ENCODE data around the gene PPP1R37. TPM values are rescaled to one million over a fixed set of nuclear protein-coding genes. Genes with fewer than 3 reads are reported as not detected.

The PPP1R37 gene, protein sequence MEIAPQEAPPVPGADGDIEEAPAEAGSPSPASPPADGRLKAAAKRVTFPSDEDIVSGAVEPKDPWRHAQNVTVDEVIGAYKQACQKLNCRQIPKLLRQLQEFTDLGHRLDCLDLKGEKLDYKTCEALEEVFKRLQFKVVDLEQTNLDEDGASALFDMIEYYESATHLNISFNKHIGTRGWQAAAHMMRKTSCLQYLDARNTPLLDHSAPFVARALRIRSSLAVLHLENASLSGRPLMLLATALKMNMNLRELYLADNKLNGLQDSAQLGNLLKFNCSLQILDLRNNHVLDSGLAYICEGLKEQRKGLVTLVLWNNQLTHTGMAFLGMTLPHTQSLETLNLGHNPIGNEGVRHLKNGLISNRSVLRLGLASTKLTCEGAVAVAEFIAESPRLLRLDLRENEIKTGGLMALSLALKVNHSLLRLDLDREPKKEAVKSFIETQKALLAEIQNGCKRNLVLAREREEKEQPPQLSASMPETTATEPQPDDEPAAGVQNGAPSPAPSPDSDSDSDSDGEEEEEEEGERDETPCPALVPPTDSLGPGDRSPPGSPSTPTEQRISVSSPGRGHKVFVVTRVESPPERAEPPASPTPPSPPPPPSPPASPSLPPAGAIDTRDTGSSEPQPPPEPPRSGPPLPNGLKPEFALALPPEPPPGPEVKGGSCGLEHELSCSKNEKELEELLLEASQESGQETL
- 8.0 and 21.0 TPM in 2 replicates for total RNA-seq (2014; rRNA removed; shearing (Covaris generic); ENCODE audit: low replicate concordance)

DNA sequence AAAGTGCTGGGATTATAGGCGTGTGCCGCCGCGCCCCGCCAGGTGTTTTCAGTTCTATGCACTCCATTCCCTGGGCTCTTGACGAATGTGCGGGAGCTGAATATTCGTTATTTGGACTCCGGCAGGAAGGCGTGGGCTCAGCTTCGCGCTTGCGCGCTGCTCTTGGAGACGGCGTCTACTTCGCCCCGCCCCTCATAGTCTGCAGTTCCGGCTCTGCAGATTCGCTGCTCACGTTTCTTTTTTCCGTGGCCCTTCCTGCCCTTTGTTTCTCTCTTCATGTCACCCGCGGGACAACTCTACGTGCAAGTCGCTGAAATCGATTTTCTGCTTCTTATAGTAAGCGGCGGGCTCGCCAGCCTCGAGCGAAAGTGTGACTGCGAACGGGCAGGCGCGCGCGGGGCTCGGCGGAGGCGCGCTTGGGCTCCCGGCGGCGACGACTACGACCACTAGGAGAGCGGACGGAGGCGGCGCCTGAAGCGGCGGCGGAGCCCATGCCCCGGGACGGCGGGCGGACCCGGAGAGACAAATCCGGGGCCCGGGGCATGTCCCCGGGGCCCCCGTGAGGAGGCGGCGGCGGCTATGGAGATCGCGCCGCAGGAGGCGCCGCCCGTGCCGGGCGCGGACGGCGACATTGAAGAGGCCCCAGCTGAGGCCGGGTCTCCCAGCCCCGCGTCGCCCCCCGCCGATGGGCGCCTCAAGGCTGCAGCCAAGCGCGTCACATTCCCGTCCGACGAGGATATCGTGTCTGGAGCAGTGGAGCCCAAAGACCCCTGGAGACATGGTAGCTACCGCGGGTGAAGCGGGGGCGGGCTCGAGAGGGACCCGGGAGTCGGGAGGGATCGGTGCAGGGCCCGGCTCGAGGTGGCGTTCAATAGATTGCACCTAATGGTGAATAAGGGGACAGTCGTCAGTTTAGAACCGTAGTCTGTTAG, at the start of gene PPP1R37:
PPP1R37 (plus strand) TSS at position 433 of the 932 bp plus-strand sequence; CDS start at position 580, 147 bp downstream.
- Histone ChIP-seq H3K9me3 (ENCODE audit: low read length) (no peaks in the 10 kb centered on the region), H3K27me3 (ENCODE audit: low read length) (no peaks in the 10 kb centered on the region), H3K9me2 (replicated peaks; ENCODE audit: insufficient read depth, low read length) (no peaks in the 10 kb centered on the region), H3K9ac (ENCODE audit: low read length) (peak within 1 kb of the TSS; percentile 95), H4K20me1 (ENCODE audit: insufficient read depth, low read depth, low read length) (peaks cover 13% of the 10 kb centered on the region), H3K4me1 (ENCODE audit: low read length) (peaks cover 33% of the 10 kb centered on the region), H3K4me3 (ENCODE audit: low read length) (peak within 1 kb of the TSS; percentile 95), H3K36me3 (ENCODE audit: insufficient read depth, low read length) (peaks cover 7% of the 10 kb centered on the region; the same call in 1 of the 2 replicates), H2AFZ (ENCODE audit: low read length) (peak within 1 kb of the TSS; percentile 91; the same call in 1 of the 2 replicates), H3K4me2 (ENCODE audit: low read depth, low read length, poor library complexity, severe bottlenecking) (peak within 1 kb of the TSS; percentile 94), H3K27ac (ENCODE audit: low read length) (peak within 1 kb of the TSS; percentile 89), H3K79me2 (ENCODE audit: low read length) (peaks cover 51% of the 10 kb centered on the region)
- DNase-seq, result peak; percentile 98

DNA sequence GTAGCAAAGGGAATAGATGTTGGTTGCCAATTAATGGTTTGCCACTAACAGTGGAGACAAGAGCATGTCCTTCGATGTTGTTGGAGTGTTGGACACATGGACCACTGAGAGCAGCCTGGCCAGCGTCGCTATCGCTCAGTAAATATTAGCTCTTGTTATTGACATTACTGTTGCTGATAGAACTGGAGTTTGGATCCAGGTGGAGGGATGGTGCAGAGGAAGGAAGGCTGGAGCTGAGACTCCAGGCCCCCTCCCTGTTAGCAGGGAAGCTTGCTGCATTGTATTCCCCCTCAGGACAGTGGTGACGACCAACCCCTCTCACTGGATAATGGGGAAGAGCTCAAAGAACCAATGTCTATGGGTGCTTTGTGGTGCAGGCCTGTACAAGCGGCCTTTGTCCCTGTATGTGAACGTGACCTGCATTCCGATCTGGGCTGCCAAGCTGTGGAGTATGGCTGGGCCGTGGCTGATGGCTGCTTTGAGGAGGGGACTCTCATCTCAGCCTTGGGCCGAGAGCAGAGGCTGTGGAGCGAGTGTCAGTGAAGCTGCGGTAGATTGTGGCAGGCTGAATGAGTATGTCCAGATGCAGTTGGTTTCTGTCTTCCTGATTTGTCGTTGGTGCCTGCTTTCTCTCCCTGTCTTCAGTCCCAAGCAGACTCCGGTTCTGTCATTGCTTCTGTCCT, 47.2 kb upstream of the PPP1R37 start:
- peaks cover 45% of the 10 kb centered on the region for H4K20me1 ChIP-seq (ENCODE audit: insufficient read depth, low read depth, low read length)
- H3K4me2 ChIP-seq (ENCODE audit: low read depth, low read length, poor library complexity, severe bottlenecking), result peak overlapping the region; percentile 53
- peaks cover 36% of the 10 kb centered on the region for H3K4me1 ChIP-seq (ENCODE audit: low read length)

GRCh38 chr19:45046355-45046754, 46.6 kb upstream of the PPP1R37 start:
- Histone ChIP-seq H3K4me3 (ENCODE audit: low read length) (peak overlapping the region; percentile 21; the same call in 1 of the 2 replicates), H3K9me3 (ENCODE audit: low read length) (no peaks in the 10 kb centered on the region), H3K79me2 (ENCODE audit: low read length) (peaks cover 89% of the 10 kb centered on the region), H4K20me1 (ENCODE audit: insufficient read depth, low read depth, low read length) (peaks cover 43% of the 10 kb centered on the region), H2AFZ (ENCODE audit: low read length) (no peak overlapping the region), H3K4me2 (ENCODE audit: low read depth, low read length, poor library complexity, severe bottlenecking) (peak overlapping the region; percentile 53), H3K9ac (ENCODE audit: low read length) (peak overlapping the region; percentile 42), H3K36me3 (ENCODE audit: insufficient read depth, low read length) (peaks cover 16% of the 10 kb centered on the region), H3K4me1 (ENCODE audit: low read length) (peaks cover 39% of the 10 kb centered on the region), H3K9me2 (replicated peaks; ENCODE audit: insufficient read depth, low read length) (no peaks in the 10 kb centered on the region), H3K27ac (ENCODE audit: low read length) (peak overlapping the region; percentile 84), H3K27me3 (ENCODE audit: low read length) (no peaks in the 10 kb centered on the region)
- DNase-seq, result no peak

More for the DNA sequence above, 47.2 kb upstream of the PPP1R37 start:
- Histone ChIP-seq H3K4me3 (ENCODE audit: low read length) (0 out of 2 replicates have a peak overlapping the region, but pooled peaks have one; percentile 21), H3K79me2 (ENCODE audit: low read length) (peaks cover 89% of the 10 kb centered on the region), H3K9me3 (ENCODE audit: low read length) (no peaks in the 10 kb centered on the region), H3K27me3 (ENCODE audit: low read length) (no peaks in the 10 kb centered on the region), H3K9me2 (replicated peaks; ENCODE audit: insufficient read depth, low read length) (no peaks in the 10 kb centered on the region), H3K27ac (ENCODE audit: low read length) (no peak overlapping the region), H3K36me3 (ENCODE audit: insufficient read depth, low read length) (peaks cover 17% of the 10 kb centered on the region), H2AFZ (ENCODE audit: low read length) (no peak overlapping the region), H3K9ac (ENCODE audit: low read length) (peak overlapping the region; percentile 42; the same call in 1 of the 2 replicates)
- DNase-seq, result no peak

DNA sequence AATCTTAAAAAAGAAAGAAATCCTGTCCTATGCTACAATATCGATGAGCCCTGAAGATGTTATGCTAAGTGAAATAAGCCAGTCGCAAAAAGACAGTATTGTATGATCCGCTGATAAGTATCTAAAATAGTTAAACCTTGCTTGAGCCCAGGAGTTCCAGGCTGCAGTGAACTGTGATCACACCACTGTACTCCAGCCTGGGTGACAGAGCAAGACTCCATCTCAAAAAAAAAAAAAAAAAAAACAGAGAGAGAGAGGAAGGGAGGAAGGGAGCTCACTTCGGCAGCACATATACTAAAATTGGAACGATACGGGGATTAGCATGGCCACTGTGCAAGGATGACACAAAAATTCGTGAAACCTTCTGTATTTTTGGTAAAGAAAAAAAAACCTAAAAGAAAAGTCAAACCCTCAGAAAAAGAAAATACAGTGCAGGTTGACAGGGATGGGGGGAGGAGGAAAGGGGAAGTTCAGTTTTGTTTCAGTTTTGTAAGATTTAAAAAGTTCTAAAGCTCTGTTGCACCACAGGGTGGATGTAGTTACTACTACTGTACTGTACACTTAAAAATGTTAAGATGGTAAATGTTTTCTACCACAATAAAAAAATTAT, 45.7 kb upstream of the PPP1R37 start:
- H3K9me2 ChIP-seq (replicated peaks; ENCODE audit: insufficient read depth, low read length), result no peaks in the 10 kb centered on the region
- H3K27me3 ChIP-seq (ENCODE audit: low read length), result no peaks in the 10 kb centered on the region
- peak overlapping the region; percentile 21; the same call in 1 of the 2 replicates for H3K4me3 ChIP-seq (ENCODE audit: low read length)
- peak overlapping the region; percentile 42 for H3K9ac ChIP-seq (ENCODE audit: low read length)
- H4K20me1 ChIP-seq (ENCODE audit: insufficient read depth, low read depth, low read length), result peaks cover 35% of the 10 kb centered on the region
- peaks cover 45% of the 10 kb centered on the region for H3K4me1 ChIP-seq (ENCODE audit: low read length)
- peaks cover 8% of the 10 kb centered on the region for H3K36me3 ChIP-seq (ENCODE audit: insufficient read depth, low read length)
- H3K27ac ChIP-seq (ENCODE audit: low read length), result peak overlapping the region; percentile 84
- H3K9me3 ChIP-seq (ENCODE audit: low read length), result no peaks in the 10 kb centered on the region
- H3K4me2 ChIP-seq (ENCODE audit: low read depth, low read length, poor library complexity, severe bottlenecking), result peak overlapping the region; percentile 53
- DNase-seq, result peak; percentile 77
- no peak overlapping the region for H2AFZ ChIP-seq (ENCODE audit: low read length)
- peaks cover 85% of the 10 kb centered on the region for H3K79me2 ChIP-seq (ENCODE audit: low read length)

DNA sequence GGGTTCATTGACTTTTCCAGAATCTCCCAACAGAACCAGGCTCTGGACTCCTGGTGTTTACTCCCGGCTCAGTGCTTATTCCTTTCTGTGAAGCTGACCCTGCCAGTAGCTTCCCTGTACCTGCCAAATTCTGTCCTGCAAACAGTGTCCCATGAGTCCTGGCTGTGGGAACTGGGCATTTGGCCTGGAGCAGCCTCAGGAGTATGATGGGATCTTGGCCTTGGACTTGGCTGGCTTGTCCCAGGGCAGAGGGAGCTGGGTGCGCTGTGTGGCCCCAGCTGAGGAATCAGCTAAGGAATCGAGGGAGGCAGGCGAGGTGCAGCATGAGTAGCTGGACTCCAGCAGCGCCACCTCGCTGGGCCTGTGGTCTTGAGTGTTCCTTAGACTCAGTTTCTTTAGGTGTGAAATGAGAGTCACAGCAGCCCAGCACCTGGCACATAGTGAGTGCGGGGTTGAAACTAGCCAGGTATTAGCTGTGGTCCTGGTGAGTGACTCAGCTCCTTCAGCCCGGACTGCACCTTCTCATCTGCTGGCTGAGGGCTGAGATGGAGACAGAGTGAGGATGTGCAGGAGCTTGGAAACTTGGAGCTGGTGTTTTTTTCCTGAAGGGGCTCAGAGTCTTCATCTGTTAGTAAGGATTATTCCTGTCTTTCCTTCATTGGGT, 43.8 kb upstream of the PPP1R37 start:
- Histone ChIP-seq H3K27me3 (ENCODE audit: low read length) (no peaks in the 10 kb centered on the region), H3K9me3 (ENCODE audit: low read length) (no peaks in the 10 kb centered on the region), H2AFZ (ENCODE audit: low read length) (no peak overlapping the region), H3K9ac (ENCODE audit: low read length) (no peak overlapping the region; the same call in 1 of the 2 replicates), H3K4me3 (ENCODE audit: low read length) (no peak overlapping the region), H4K20me1 (ENCODE audit: insufficient read depth, low read depth, low read length) (peaks cover 38% of the 10 kb centered on the region), H3K36me3 (ENCODE audit: insufficient read depth, low read length) (peaks cover 12% of the 10 kb centered on the region), H3K27ac (ENCODE audit: low read length) (no peak overlapping the region), H3K9me2 (replicated peaks; ENCODE audit: insufficient read depth, low read length) (no peaks in the 10 kb centered on the region), H3K4me2 (ENCODE audit: low read depth, low read length, poor library complexity, severe bottlenecking) (no peak overlapping the region), H3K4me1 (ENCODE audit: low read length) (peaks cover 46% of the 10 kb centered on the region), H3K79me2 (ENCODE audit: low read length) (peaks cover 78% of the 10 kb centered on the region)
- no peak for DNase-seq

- peaks cover 38% of the 10 kb centered on the region for H4K20me1 ChIP-seq (ENCODE audit: insufficient read depth, low read depth, low read length)
- no peak overlapping the region for H2AFZ ChIP-seq (ENCODE audit: low read length)
- no peak overlapping the region for H3K27ac ChIP-seq (ENCODE audit: low read length)
- H3K4me1 ChIP-seq (ENCODE audit: low read length), result peaks cover 40% of the 10 kb centered on the region
- H3K9me2 ChIP-seq (replicated peaks; ENCODE audit: insufficient read depth, low read length), result no peaks in the 10 kb centered on the region
- no peak overlapping the region for H3K9ac ChIP-seq (ENCODE audit: low read length)
- H3K4me3 ChIP-seq (ENCODE audit: low read length), result no peak overlapping the region
- H3K27me3 ChIP-seq (ENCODE audit: low read length), result no peaks in the 10 kb centered on the region
- no peaks in the 10 kb centered on the region for H3K9me3 ChIP-seq (ENCODE audit: low read length)
- peaks cover 17% of the 10 kb centered on the region for H3K36me3 ChIP-seq (ENCODE audit: insufficient read depth, low read length)
- no peak overlapping the region for H3K4me2 ChIP-seq (ENCODE audit: low read depth, low read length, poor library complexity, severe bottlenecking)
- DNase-seq, result no peak
- peaks cover 70% of the 10 kb centered on the region for H3K79me2 ChIP-seq (ENCODE audit: low read length)
Observed at GRCh38 chr19:45050036-45050435, 42.9 kb upstream of the PPP1R37 start.
